Psoas muscle (tissue), 8 donors: ENCODE results near the gene CTDSP1. TPM values are rescaled to one million over a fixed set of nuclear protein-coding genes. Genes with fewer than 3 reads are reported as not detected.

Source experiments
- ATAC-seq, 4 donors: fragments of 200-7000 bp; cut with Tn5 transposase; one replicate each; pipeline ENCODE4 v1.9.1; 2020; ENCODE audit warnings: moderate library complexity in 3 of 4, mild to moderate bottlenecking in 2 of 4
- DNase-seq, 2 donors: peaks; one replicate each; pipeline ENCODE4 v3.0.0-alpha.2; 2020
- H3K27ac ChIP-seq: fragments of 200-600 bp; one replicate; pipeline ENCODE4 v1.8.0; 2022
- H3K27me3 ChIP-seq, 3 donors: fragments of 200-600 bp in 1 of 3; one replicate each; pipeline versions ENCODE4 v1.6.1 to v1.8.0; 2013 to 2022; ENCODE audit warnings: low read length in 2 of 3, mild to moderate bottlenecking in 2 of 3, moderate library complexity in 1 of 3; ENCODE audit not compliant: insufficient read depth in 3 of 3
- H3K36me3 ChIP-seq, 2 donors: fragments of 200-600 bp in 1 of 2; one replicate each; pipeline versions ENCODE4 v1.6.1 to v1.8.0; 2013 to 2022; ENCODE audit warnings: low read depth in 1 of 2, mild to moderate bottlenecking in 1 of 2, moderate library complexity in 1 of 2; ENCODE audit not compliant: insufficient read depth in 1 of 2
- H3K4me1 ChIP-seq: fragments of 200-600 bp; one replicate; pipeline ENCODE4 v1.8.0; 2022
- H3K4me3 ChIP-seq: fragments of 200-600 bp; one replicate; pipeline ENCODE4 v1.8.0; 2022; ENCODE audit warnings: mild to moderate bottlenecking
- H3K9me3 ChIP-seq: fragments of 200-600 bp; one replicate; pipeline ENCODE4 v1.8.0; 2022
- WGBS, 3 donors: extraction: QIAGEN DNeasy Blood & Tissue Kit; methylation state at CpG; one replicate each; pipeline versions ENCODE4 v1.1.6 to v1.1.7; 2013; 5-methylcytosine and 5-hydroxymethylcytosine counted together
- intact Hi-C, 2 donors: fragments of 100-400 bp; cut with DNase I; formaldehyde crosslinking; loops; one replicate each; pipeline versions ENCODE4 v1.11.0 to v1.14.2; 2022
- polyA plus RNA-seq, 3 donors: library from polyadenylated mRNA; stranded (reverse); fragments of 200-250 nt; gene quantifications; one replicate each; pipeline ENCODE4 v1.2.3, GENCODE V29; 2013
- total RNA-seq, 4 donors: library from RNA; stranded (reverse); fragmentation: NEBNext Ultra II Directional in 2 of 4; extraction: Animal tissue kit (Norgen Biotek cat#: 25700) in 2 of 4; gene quantifications; one replicate each; pipeline versions ENCODE4 v1.2.1 to v1.2.4, GENCODE V29; 2021 to 2023
- TF ChIP-seq, protein P1 (sequence below): fragments of 200-600 bp; IDR thresholded peaks from one replicate; pipeline ENCODE4 v1.8.0; 2022; ENCODE audit warnings: antibody characterized with exemption
- donor health status: healthy with polysubstance abuse.
- donor health status: DM: no; HTN: no; CAD: no; lungs with moderate emphysema.
- donor health status: Bipolar disorder and iron deficiency.
- donor health status: healthy.
- donor health status: DM: yes; HTN: yes; CAD: no.
- donor health status: DM: no; HTN: no; CAD: no.
- donor health status: DM: no; HTN: no; CAD: no.
- donor health status: DM: yes; HTN: yes; CAD: no.

The CTDSP1 gene
- total and polyA plus RNA-seq, 7 donors, result 55.6 to 73.0 (median 61.9) TPM

DNA sequence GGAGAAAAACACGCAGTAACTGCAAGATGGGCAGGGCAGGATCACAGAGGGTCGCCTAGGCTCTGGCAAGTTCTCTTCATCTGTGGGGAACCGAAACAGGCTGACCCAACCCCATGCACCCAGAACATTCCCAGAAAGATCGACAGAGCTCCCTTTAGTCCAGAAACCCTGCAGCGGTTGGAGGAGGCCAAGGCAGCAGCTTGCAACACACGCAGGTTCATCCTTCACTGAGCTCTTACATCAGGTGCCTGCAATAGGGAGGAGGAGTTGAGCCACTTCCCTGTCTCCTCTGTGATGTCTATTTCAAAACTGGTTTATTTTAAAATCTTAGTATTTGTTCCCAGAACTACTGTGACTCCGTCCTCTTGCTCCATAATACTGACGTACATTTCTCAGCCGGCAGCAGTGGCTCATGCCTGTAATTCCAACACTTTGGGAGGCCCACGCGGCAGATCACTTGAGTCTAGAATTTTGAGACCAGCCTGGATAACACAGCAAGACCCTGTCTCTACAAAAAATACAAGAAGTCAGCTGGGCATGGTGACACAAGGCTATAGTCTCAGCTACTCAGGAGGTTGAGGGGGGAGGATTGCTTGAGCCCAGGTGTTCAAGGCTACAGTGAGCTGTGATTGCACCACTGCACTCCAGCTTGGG is 29.1 kb upstream of the CTDSP1 start:
- Histone ChIP-seq H3K4me3 (no peak overlapping the region), H3K27me3 (no peaks in the 10 kb centered on the region), H3K9me3 (no peaks in the 10 kb centered on the region), H3K36me3 (no peaks in the 10 kb centered on the region), H3K27ac (peak overlapping the region; percentile 54), H3K4me1 (no peaks in the 10 kb centered on the region)
- peak; percentile 36 to 64 for DNase-seq
- ATAC-seq, result peak in 2 of 4 donors; percentile 17 to 29
- intact Hi-C loops, result no loop called here
- 80 to 83% (median 82%) methylated on average over 11 of the region's 11 CpGs for whole genome bisulfite sequencing, 3 donors
- TF ChIP-seq, protein P1, sequence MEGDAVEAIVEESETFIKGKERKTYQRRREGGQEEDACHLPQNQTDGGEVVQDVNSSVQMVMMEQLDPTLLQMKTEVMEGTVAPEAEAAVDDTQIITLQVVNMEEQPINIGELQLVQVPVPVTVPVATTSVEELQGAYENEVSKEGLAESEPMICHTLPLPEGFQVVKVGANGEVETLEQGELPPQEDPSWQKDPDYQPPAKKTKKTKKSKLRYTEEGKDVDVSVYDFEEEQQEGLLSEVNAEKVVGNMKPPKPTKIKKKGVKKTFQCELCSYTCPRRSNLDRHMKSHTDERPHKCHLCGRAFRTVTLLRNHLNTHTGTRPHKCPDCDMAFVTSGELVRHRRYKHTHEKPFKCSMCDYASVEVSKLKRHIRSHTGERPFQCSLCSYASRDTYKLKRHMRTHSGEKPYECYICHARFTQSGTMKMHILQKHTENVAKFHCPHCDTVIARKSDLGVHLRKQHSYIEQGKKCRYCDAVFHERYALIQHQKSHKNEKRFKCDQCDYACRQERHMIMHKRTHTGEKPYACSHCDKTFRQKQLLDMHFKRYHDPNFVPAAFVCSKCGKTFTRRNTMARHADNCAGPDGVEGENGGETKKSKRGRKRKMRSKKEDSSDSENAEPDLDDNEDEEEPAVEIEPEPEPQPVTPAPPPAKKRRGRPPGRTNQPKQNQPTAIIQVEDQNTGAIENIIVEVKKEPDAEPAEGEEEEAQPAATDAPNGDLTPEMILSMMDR, result no peak

GRCh38 chr2:218371983-218372350 is 27.7 kb upstream of the CTDSP1 start:
- Histone ChIP-seq H3K27ac (peak overlapping the region; percentile 54), H3K9me3 (no peaks in the 10 kb centered on the region), H3K4me1 (no peaks in the 10 kb centered on the region), H3K27me3 (no peaks in the 10 kb centered on the region), H3K36me3 (no peaks in the 10 kb centered on the region), H3K4me3 (no peak overlapping the region)
- DNase-seq (no peak), ATAC-seq (no peak)
- intact Hi-C loops, result no loop called here
- TF ChIP-seq, protein P1, result no peak

GRCh38 chr2:218374795-218375194 is 24.9 kb upstream of the CTDSP1 start:
- no peak overlapping the region for H3K27ac ChIP-seq
- no peaks in the 10 kb centered on the region for H3K36me3 ChIP-seq
- H3K4me1 ChIP-seq, result no peaks in the 10 kb centered on the region
- TF ChIP-seq, protein P1, result no peak
- WGBS, 3 donors, result 70 to 73% (median 72%) methylated on average over 4 of the region's 4 CpGs
- no peak overlapping the region for H3K4me3 ChIP-seq
- DNase-seq (no peak), ATAC-seq (no peak)
- H3K9me3 ChIP-seq, result no peaks in the 10 kb centered on the region
- intact Hi-C loops, result no loop called here
- no peaks in the 10 kb centered on the region for H3K27me3 ChIP-seq

DNA sequence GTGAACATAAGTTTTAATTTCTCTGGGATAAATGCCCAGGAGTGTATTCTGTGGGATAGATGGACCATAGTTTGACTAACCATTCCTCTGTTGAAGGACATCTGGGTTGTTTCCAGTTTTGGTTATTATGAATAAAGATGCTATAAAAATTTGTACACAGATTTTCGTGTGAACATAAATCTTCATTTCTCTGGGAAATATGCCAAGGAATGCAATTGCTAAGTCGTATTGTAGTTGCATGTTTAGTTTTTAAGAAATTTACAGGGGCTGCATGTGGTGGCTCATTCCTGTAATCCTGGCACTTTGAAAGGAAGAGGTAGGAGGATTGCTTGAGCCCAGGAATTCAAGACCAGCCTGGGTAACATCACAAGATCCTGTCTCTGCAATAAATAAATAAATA is 24.5 kb upstream of the CTDSP1 start:
- no peaks in the 10 kb centered on the region for H3K27me3 ChIP-seq
- H3K36me3 ChIP-seq, result no peaks in the 10 kb centered on the region
- intact Hi-C loops, result no loop called here
- TF ChIP-seq, protein P1, result no peak
- H3K4me1 ChIP-seq, result no peaks in the 10 kb centered on the region
- H3K9me3 ChIP-seq, result no peaks in the 10 kb centered on the region
- 31 to 34% (median 33%) methylated on average over 2 of the region's 2 CpGs for WGBS, 3 donors
- no peak overlapping the region for H3K27ac ChIP-seq
- no peak overlapping the region for H3K4me3 ChIP-seq
- ATAC-seq (no peak), DNase-seq (no peak)

DNA sequence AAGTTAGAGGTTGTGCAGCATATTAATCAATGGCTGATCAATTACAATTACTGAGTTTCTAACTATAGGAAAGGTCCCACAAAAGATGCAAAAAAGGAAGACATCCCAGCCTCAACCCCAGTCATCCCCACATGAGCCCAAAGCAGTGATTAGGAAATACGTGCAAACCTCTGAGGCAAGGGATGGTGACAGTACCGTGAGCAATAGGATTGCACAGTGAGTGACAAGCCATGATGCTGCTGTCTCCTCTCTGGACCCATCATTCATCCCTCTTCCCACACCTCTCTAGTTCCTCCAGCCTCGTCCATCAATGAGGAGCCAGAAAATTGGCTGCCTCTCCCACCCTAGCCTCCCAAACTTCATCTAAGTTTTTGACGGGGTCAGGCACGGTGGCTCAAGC is 21.6 kb upstream of the CTDSP1 start:
- intact Hi-C loops, result no loop called here
- WGBS, 3 donors, result 70 to 81% (median 72%) methylated on average over 5 of the region's 5 CpGs
- no peak for ATAC-seq
- Histone ChIP-seq H3K9me3 (no peaks in the 10 kb centered on the region), H3K36me3 (no peaks in the 10 kb centered on the region), H3K4me3 (no peak overlapping the region), H3K27me3 (no peaks in the 10 kb centered on the region), H3K27ac (no peak overlapping the region), H3K4me1 (no peaks in the 10 kb centered on the region)
- no peak for DNase-seq
- TF ChIP-seq, protein P1, result no peak
